GM23248 (cell line): ENCODE results near the gene GGTA1. TPM values are rescaled to one million over a fixed set of nuclear protein-coding genes. Genes with fewer than 3 reads are reported as not detected.
"Not testable (repeated sequence)": the region's sequence is repeated elsewhere in the genome, so short reads cannot be mapped to it uniquely, and the experiment has no call there.

Source experiments
- DNase-seq: peaks from one replicate; pipeline ENCODE4 v3.0.0-alpha.2; 2015
- H2AFZ ChIP-seq: fragments of 200-600 bp; sonication (generic); 2 replicates; pipeline ENCODE4 v1.6.1; 2016; ENCODE audit warnings: antibody characterized with exemption
- H3F3A ChIP-seq: fragments of 200-600 bp; sonication (generic); 2 replicates; pipeline ENCODE4 v1.6.1; 2016; ENCODE audit warnings: mild to moderate bottlenecking, antibody characterized with exemption, mixed run types; ENCODE audit not compliant: insufficient read depth
- H3K27ac ChIP-seq: fragments of 200-600 bp; sonication (generic); 2 replicates; pipeline ENCODE4 v1.5.1; 2016; ENCODE audit warnings: mild to moderate bottlenecking
- H3K27me3 ChIP-seq: fragments of 200-600 bp; sonication (generic); replicated peaks from 2 replicates; pipeline ENCODE4 v1.6.1; 2016; ENCODE audit warnings: mild to moderate bottlenecking; ENCODE audit not compliant: insufficient read depth
- H3K36me3 ChIP-seq: fragments of 200-600 bp; sonication (generic); 2 replicates; pipeline ENCODE4 v1.6.1; 2016; ENCODE audit warnings: low read depth, mild to moderate bottlenecking
- H3K4me1 ChIP-seq: fragments of 200-600 bp; sonication (generic); 2 replicates; pipeline ENCODE4 v1.6.1; 2016; ENCODE audit warnings: mild to moderate bottlenecking; ENCODE audit not compliant: insufficient read depth
- H3K4me2 ChIP-seq: fragments of 200-600 bp; sonication (generic); one replicate; pipeline ENCODE4 v1.6.1; 2016; ENCODE audit warnings: mild to moderate bottlenecking; ENCODE audit not compliant: unreplicated experiment
- H3K4me3 ChIP-seq: fragments of 200-600 bp; sonication (generic); 2 replicates; pipeline ENCODE4 v1.5.1; 2016; ENCODE audit warnings: mild to moderate bottlenecking
- H3K79me2 ChIP-seq: fragments of 200-600 bp; sonication (generic); 2 replicates; pipeline ENCODE4 v1.6.1; 2016; ENCODE audit warnings: mild to moderate bottlenecking; ENCODE audit not compliant: insufficient read depth
- H3K9ac ChIP-seq: fragments of 200-600 bp; sonication (generic); 2 replicates; pipeline ENCODE4 v1.6.1; 2016; ENCODE audit warnings: mild to moderate bottlenecking
- H3K9me2 ChIP-seq: fragments of 200-600 bp; sonication (generic); 2 replicates; pipeline ENCODE4 v1.6.1; 2016; ENCODE audit warnings: mixed run types, mild to moderate bottlenecking, moderate library complexity; ENCODE audit not compliant: insufficient read depth
- H3K9me3 ChIP-seq: fragments of 200-600 bp; sonication (generic); one replicate; pipeline ENCODE4 v1.6.1; 2017; ENCODE audit warnings: low read depth
- H4K20me1 ChIP-seq: fragments of 200-600 bp; sonication (generic); 2 replicates; pipeline ENCODE4 v1.6.0; 2016; ENCODE audit not compliant: insufficient read depth
- EZH2 ChIP-seq: fragments of 200-600 bp; sonication (generic); IDR thresholded peaks from 2 replicates; pipeline ENCODE4 v1.6.1; 2018; ENCODE audit warnings: antibody characterized with exemption, mild to moderate bottlenecking; ENCODE audit not compliant: insufficient read depth, poor library complexity, severe bottlenecking
- EZH2phosphoT487 ChIP-seq: fragments of 200-600 bp; sonication (generic); IDR thresholded peaks from 2 replicates; pipeline ENCODE4 v1.6.1; 2018; ENCODE audit warnings: antibody characterized with exemption, moderate library complexity, mild to moderate bottlenecking, low read depth; ENCODE audit not compliant: insufficient read depth
- WGBS, 2 experiments: methylation state at CpG; one replicate each; pipeline ENCODE4 v1.1.6; 2015 to 2017; ENCODE audit warnings: low lambda C conversion rate in 2 of 2, low coverage in 1 of 2; ENCODE audit errors: missing lambda C conversion rate in 2 of 2; 5-methylcytosine and 5-hydroxymethylcytosine counted together
- in situ Hi-C: fragments of 300-500 bp; cut with MboI; formaldehyde crosslinking; loops from 2 replicates; pipeline ENCODE4 v1.15.0; 2020
- polyA plus RNA-seq: library from polyadenylated mRNA; unstranded; fragments of >200 nt; fragmentation: Nextera tagmentation; extraction: Ambion mirVana; gene quantifications from 2 replicates; pipeline ENCODE4 v1.2.1, GENCODE V29; 2016
- total RNA-seq: library from RNA; depleted of rRNA; stranded (reverse); fragments of >200 nt; shearing (Covaris generic); gene quantifications from 2 replicates; pipeline ENCODE4 v1.2.3, GENCODE V29; 2014

GGTA1 gene
- total and polyA plus RNA-seq, 2 experiments from 2014 or later: not detected

DNA sequence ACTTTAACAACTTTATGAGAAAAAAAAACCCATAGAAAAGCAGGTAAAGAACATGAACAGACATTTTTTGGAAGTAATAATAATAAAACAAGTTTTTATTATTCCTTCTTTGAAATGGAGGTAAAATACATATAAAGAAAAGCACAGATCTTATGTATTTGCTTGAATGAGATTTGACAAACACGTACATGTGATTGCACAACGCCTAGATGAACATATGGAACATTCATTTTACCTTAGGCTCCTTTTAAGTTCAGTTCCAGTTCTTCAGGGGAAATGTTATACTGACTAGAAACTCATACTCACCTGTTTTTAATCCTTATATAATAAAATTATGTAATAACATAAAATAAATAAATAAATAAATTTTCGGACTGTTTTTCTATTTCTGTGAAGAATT lies 61.8 kb downstream of the GGTA1 start:
- in situ Hi-C loops: no loop called here
- TF ChIP-seq EZH2phosphoT487: no peak
- no peak for TF ChIP-seq EZH2
- no peak overlapping the region for H3K27ac ChIP-seq
- no peak overlapping the region for H3K4me3 ChIP-seq
- DNase-seq: no peak
- no peaks in the 10 kb centered on the region for H3K79me2 ChIP-seq
- no peaks in the 10 kb centered on the region for H3K9me2 ChIP-seq
- 78 to 79% methylated on average over 3 of the region's 3 CpGs for WGBS, 2 experiments
- no peak overlapping the region for H2AFZ ChIP-seq
- no peaks in the 10 kb centered on the region for H3K9me3 ChIP-seq
- H3K4me1 ChIP-seq: no peaks in the 10 kb centered on the region
- H3K4me2 ChIP-seq: no peak overlapping the region
- peaks cover 45% of the 10 kb centered on the region for H3K27me3 ChIP-seq
- no peaks in the 10 kb centered on the region for H3F3A ChIP-seq
- no peaks in the 10 kb centered on the region for H4K20me1 ChIP-seq
- no peak overlapping the region for H3K9ac ChIP-seq
- H3K36me3 ChIP-seq: no peaks in the 10 kb centered on the region

DNA sequence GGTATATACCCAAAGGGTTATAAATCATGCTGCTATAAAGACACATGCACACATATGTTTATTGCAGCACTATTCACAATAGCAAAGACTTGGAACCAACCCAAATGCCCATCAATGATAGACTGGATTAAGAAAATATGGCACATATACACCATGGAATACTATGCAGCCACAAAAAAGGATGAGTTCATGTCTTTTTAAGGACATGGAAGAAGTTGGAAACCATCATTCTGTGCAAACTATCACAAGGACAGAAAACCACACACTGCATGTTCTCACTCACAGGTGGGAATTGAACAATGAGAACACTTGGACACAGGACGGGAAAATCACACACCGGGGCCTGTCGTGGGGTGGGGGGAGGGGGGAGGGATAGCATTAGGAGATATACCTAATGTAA lies 62.6 kb downstream of the GGTA1 start:
- H3K4me2 ChIP-seq, H3K27ac ChIP-seq, H3F3A ChIP-seq, H3K79me2 ChIP-seq, H3K36me3 ChIP-seq, H2AFZ ChIP-seq, H3K9me3 ChIP-seq, H3K9me2 ChIP-seq, H3K4me1 ChIP-seq, H4K20me1 ChIP-seq, in situ Hi-C loops, DNase-seq, H3K9ac ChIP-seq, H3K4me3 ChIP-seq: not testable (repeated sequence)
- H3K27me3 ChIP-seq: peaks cover 36% of the 10 kb centered on the region
- WGBS, 2 experiments: 33 to 56% methylated on average over 3 of the region's 3 CpGs

DNA sequence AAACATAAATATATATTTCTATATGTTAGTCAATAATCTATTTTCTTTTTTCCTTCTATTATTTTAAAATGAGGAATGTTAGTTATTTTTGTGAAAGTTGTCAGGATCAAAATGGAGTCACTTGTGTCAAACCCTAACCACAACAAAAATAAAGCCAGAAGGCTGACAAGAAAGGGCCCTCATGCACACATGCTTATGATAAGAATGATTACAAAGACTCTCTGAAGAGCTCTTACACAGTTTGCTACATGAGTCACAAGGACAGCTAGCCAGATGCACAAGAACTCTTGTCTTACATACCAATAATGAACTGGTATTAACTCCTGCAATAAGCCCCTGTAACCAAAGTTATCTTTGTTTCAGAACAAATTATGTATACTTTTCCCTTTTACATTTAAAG lies 64.7 kb downstream of the GGTA1 start:
- H3K4me1 ChIP-seq: no peaks in the 10 kb centered on the region
- no peak overlapping the region for H2AFZ ChIP-seq
- no peak overlapping the region for H3K4me2 ChIP-seq
- H3K79me2 ChIP-seq: no peaks in the 10 kb centered on the region
- no peaks in the 10 kb centered on the region for H3K9me2 ChIP-seq
- peaks cover 18% of the 10 kb centered on the region; the same call in 1 of the 2 replicates for H3K27me3 ChIP-seq
- in situ Hi-C loops: no loop called here
- no peaks in the 10 kb centered on the region for H3K9me3 ChIP-seq
- no peaks in the 10 kb centered on the region for H4K20me1 ChIP-seq
- H3K36me3 ChIP-seq: no peaks in the 10 kb centered on the region
- DNase-seq: peak; percentile 72
- H3F3A ChIP-seq: no peaks in the 10 kb centered on the region
- no peak overlapping the region for H3K9ac ChIP-seq
- TF ChIP-seq EZH2 (no peak), EZH2phosphoT487 (no peak)
- no peak overlapping the region for H3K4me3 ChIP-seq
- no peak overlapping the region for H3K27ac ChIP-seq

DNA sequence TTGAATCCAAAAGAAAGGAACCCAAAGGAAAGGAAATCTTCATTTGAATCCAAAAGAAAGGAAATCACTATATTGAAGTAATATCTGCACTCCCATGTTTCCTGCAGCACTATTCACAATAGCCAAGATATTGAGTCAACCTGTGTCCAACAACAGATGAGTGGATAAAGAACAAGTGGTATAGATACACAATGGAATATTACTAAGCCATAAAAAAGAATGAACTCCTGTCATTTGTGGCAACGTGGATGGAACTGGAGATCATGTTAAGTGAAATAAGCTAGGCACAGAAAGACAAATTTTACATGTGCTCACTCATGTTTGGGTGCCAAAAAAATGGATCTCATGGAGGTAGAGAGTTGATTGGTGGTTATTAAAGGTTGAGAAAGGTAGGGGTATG lies 71.7 kb downstream of the GGTA1 start:
- no peaks in the 10 kb centered on the region for H3K36me3 ChIP-seq
- no peaks in the 10 kb centered on the region for H3K9me3 ChIP-seq
- no peaks in the 10 kb centered on the region for H3K79me2 ChIP-seq
- H2AFZ ChIP-seq: no peak overlapping the region
- WGBS, 2 experiments: 29 to 30% methylated on average over 1 of the region's 1 CpG
- H3K4me3 ChIP-seq: no peak overlapping the region
- no peaks in the 10 kb centered on the region for H3K4me1 ChIP-seq
- in situ Hi-C loops: no loop called here
- no peak overlapping the region for H3K9ac ChIP-seq
- no peak overlapping the region for H3K27ac ChIP-seq
- no peaks in the 10 kb centered on the region for H3K9me2 ChIP-seq
- H3K4me2 ChIP-seq: no peak overlapping the region
- H4K20me1 ChIP-seq: no peaks in the 10 kb centered on the region
- TF ChIP-seq EZH2phosphoT487 (no peak), EZH2 (no peak)
- no peaks in the 10 kb centered on the region for H3F3A ChIP-seq
- peaks cover 28% of the 10 kb centered on the region for H3K27me3 ChIP-seq
- no peak for DNase-seq

DNA sequence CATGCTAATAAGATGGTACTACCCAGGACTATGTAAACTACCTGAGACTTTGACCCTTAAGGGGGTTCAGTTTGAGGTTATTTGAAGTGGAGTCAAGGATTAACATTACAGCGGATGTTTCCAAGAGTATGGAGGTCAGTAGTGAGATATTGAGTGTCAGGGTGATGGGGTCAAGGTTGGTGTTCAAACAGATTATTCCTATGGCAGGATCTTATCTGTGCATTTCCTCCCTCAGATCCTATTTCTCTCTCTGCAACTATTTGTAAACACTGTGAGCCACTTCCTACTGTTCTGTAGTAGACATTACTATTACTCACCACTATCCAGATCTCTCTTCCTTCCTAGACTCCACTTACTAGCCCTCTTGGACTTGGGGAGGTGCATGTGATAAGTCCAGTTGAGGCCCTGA lies 75.6 kb downstream of the GGTA1 start:
- Histone ChIP-seq H3F3A (no peaks in the 10 kb centered on the region), H3K4me2 (no peak overlapping the region), H3K36me3 (no peaks in the 10 kb centered on the region), H3K79me2 (no peaks in the 10 kb centered on the region), H4K20me1 (no peaks in the 10 kb centered on the region), H3K9me3 (no peaks in the 10 kb centered on the region), H3K4me3 (no peak overlapping the region), H3K27me3 (peaks cover 33% of the 10 kb centered on the region), H3K4me1 (no peaks in the 10 kb centered on the region), H3K27ac (no peak overlapping the region), H3K9me2 (no peaks in the 10 kb centered on the region), H2AFZ (no peak overlapping the region), H3K9ac (no peak overlapping the region)
- WGBS, 2 experiments: 91 to 96% methylated on average over 1 of the region's 1 CpG
- no peak for DNase-seq
- TF ChIP-seq EZH2 (no peak), EZH2phosphoT487 (no peak)
- in situ Hi-C loops: no loop called here
